Activated naive CD4-positive, alpha-beta T cell (primary cell): ENCODE data around the gene GTF2E1.
"Not testable (repeated sequence)": the region's sequence is repeated elsewhere in the genome, so short reads cannot be mapped to it uniquely, and the experiment has no call there.

Experiments used
- DNase-seq, 4 experiments: peaks; one replicate each; lab custom pipeline; 2025; lab: John Stamatoyannopoulos, UW

Gene GTF2E1

GRCh38 chr3:120742198-120742848, at the start of gene GTF2E1, which contains the start of gene RABL3:
Gene GTF2E1, plus strand, starts transcription at chr3:120742744. Its CDS starts 7,809 bp downstream, at chr3:120750553.
Gene RABL3, minus strand, starts transcription at chr3:120742516. Its CDS starts 9 bp downstream, at chr3:120742507.
- peak; percentile 82 to 94 (median 86) for DNase-seq

GRCh38 chr3:120693439-120694171, 48.9 kb upstream of the GTF2E1 start:
- no peak for DNase-seq

GRCh38 chr3:120699333-120699732, 43.2 kb upstream of the GTF2E1 start:
- no peak for DNase-seq

- no peak for DNase-seq
Measured at GRCh38 chr3:120705884-120706582, 36.5 kb upstream of the GTF2E1 start.

GRCh38 chr3:120706950-120707349, 35.6 kb upstream of the GTF2E1 start:
- no peak for DNase-seq

GRCh38 chr3:120708408-120708807, 34.1 kb upstream of the GTF2E1 start:
- no peak for DNase-seq

- DNase-seq = no peak
Measured at GRCh38 chr3:120710369-120710768, 32.2 kb upstream of the GTF2E1 start.

GRCh38 chr3:120713262-120713661, 29.3 kb upstream of the GTF2E1 start:
- no peak for DNase-seq

GRCh38 chr3:120719167-120719834, 23.2 kb upstream of the GTF2E1 start:
- peak in 3 of 4 experiments; percentile 3 to 84 (median 68) for DNase-seq

- DNase-seq = no peak
Measured at GRCh38 chr3:120726791-120727190, 15.8 kb upstream of the GTF2E1 start.

- no peak for DNase-seq
Measured at GRCh38 chr3:120730576-120731542, 11.7 kb upstream of the GTF2E1 start.

- DNase-seq = not testable (repeated sequence)
Measured at GRCh38 chr3:120738006-120738405, 4.5 kb upstream of the GTF2E1 start.

- DNase-seq = no peak
Measured at GRCh38 chr3:120741320-120741719, 1.2 kb upstream of the GTF2E1 start.

GRCh38 chr3:120741837-120742197, 727 bp upstream of the GTF2E1 start:
- DNase-seq = no peak

- DNase-seq = peak in 3 of 4 experiments; percentile 23 to 32 (median 26)
Measured at GRCh38 chr3:120742849-120743365, 363 bp downstream of the GTF2E1 start.

GRCh38 chr3:120743556-120744195, 1.1 kb downstream of the GTF2E1 start:
- no peak for DNase-seq

GRCh38 chr3:120745466-120745865, 2.9 kb downstream of the GTF2E1 start:
- DNase-seq = no peak

- DNase-seq = no peak
Measured at GRCh38 chr3:120749843-120750242, 7.3 kb downstream of the GTF2E1 start.

- DNase-seq = no peak
Measured at GRCh38 chr3:120752230-120752629, 9.7 kb downstream of the GTF2E1 start.

GRCh38 chr3:120752865-120753264, 10.3 kb downstream of the GTF2E1 start:
- no peak for DNase-seq
